GM12873 (cell line): ENCODE results near the gene COG7.

Experiments used
- TF ChIP-seq, protein P1 (sequence below): IDR thresholded peaks from 2 replicates; pipeline ENCODE4 v1.5.1; 2012; ENCODE audit warnings: low read depth, mild to moderate bottlenecking, moderate library complexity, low read length, control low read depth; ENCODE audit not compliant: insufficient read depth; ENCODE audit errors: missing control alignments

Gene COG7

DNA sequence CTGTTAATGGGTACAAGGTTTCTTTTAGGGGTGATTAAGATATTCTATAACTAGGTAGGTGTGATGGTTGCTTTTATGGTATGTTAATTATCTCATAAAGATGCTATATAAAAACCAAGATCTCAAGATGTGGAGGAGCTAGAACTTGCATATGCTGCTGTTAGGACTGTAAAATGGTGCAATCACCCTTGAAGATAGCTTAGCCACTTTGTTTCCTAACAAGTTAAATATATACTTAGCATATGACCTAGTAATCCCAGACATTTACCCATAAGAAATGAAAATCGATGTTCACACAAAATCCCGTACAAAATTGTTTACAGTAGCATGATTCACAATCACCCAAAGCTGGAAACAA is 32.2 kb upstream of the COG7 start:
- TF ChIP-seq, protein P1, sequence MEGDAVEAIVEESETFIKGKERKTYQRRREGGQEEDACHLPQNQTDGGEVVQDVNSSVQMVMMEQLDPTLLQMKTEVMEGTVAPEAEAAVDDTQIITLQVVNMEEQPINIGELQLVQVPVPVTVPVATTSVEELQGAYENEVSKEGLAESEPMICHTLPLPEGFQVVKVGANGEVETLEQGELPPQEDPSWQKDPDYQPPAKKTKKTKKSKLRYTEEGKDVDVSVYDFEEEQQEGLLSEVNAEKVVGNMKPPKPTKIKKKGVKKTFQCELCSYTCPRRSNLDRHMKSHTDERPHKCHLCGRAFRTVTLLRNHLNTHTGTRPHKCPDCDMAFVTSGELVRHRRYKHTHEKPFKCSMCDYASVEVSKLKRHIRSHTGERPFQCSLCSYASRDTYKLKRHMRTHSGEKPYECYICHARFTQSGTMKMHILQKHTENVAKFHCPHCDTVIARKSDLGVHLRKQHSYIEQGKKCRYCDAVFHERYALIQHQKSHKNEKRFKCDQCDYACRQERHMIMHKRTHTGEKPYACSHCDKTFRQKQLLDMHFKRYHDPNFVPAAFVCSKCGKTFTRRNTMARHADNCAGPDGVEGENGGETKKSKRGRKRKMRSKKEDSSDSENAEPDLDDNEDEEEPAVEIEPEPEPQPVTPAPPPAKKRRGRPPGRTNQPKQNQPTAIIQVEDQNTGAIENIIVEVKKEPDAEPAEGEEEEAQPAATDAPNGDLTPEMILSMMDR, result no peak

DNA sequence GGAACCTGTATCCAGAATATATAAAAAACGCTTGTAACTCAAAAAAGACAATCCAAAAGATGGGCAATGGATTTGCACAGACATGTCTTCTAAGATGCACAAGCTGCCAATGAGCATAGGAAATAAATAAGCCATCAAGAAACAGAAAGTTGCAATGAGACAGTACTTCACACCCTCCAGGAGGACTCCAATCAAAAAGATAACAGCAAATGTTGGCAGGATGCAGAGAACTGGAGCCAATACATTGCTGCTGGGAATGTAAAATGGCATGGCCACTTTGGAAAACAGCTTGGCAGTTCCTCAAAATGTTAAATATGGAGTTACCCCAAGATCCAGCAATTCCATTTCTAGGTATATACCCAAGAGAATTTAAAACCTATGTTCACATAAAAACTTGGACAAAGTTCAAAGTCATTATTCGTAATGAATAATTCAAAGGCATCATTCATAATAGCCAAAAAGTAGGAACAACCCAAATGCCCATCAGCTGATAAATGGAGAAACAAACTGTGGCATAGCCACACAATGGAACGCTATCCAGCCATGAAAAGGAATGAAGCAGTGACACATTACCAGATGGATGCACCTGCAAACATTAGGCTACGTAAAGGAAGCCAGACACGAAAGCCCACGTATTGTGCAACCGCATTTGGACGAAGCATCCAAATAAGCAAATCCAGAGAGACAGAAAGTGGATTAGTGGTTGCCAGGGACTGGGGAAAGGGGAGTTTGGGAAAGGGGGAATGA is 31.7 kb upstream of the COG7 start:
- TF ChIP-seq, protein P1, result no peak

DNA sequence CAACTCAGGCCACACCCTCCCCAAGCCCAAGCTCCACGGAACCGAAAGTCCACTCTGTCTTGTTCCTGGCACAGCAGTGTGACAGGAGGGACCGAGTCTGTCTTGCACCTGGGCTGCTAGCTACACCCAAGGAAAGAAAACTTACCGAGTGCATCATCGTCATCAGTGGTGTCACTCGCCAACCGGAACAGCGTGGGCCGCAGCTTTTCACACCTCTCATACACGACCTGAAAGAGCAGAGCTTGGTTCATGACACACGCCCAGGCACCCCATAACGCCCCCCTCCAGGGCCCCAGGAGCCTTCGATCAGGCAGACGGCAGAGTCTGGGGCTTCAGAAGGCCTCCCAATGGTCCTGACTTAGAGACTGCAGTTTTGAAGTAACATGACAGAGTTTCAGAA is 29.8 kb upstream of the COG7 start:
- TF ChIP-seq, protein P1, result no peak

DNA sequence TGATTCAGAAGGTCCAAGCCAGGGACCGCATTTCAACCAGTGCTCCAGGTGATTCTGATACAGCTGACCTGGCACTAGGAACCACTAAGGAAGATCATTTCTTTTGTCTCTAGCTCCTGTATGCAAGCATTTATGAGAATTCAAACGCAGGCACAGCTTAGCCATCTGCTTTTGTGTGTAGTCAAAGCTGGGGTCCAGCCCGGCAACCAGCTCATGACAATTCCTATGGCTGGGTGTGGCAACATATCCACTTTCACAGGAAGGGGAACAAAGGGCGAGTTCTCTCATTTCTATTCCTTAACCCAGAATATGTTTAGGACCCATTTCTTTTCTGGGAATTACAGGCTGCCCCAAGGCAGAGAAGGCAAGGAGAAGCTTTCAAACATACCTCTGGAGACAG is 27.3 kb upstream of the COG7 start:
- TF ChIP-seq, protein P1, result no peak

DNA sequence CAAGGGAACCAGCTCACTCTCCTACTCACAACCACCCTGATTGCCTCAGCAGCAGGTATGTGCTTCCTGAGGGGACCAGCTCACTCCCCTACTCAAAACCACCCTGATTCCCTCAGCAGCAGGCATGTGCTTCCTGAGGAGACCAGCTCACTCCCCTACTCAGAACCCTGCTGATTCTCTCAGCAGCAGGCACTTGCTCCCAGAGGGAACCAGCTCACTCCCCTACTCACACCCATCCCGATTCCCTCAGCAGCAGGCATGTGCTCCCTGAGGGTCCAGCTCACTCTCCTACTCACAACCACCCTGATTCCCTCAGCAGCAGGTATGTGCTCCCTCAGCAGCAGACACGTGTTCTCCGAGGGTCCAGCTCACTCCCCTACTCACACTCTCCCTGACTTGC is 26.1 kb upstream of the COG7 start:
- TF ChIP-seq, protein P1, result no peak

DNA sequence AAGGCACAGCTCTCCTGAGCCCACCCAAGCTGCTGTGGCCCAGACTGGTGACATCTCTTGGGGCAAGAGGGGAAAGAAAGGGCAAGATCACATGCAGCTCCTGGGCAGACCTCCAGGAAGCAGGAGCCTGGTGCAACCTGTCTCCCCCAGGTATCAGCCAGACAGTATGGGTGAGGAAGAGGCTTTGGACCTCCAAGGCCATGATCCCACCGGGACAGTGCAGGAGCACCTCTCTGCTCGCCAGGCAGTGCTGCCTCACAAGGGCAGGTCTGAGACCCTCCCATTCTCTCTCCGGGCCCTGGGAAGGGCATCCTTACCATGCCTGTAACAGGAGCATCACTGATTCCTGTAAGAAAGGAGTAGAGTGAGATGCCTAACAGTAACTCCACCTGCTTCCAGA is 25.6 kb upstream of the COG7 start:
- TF ChIP-seq, protein P1, result no peak

DNA sequence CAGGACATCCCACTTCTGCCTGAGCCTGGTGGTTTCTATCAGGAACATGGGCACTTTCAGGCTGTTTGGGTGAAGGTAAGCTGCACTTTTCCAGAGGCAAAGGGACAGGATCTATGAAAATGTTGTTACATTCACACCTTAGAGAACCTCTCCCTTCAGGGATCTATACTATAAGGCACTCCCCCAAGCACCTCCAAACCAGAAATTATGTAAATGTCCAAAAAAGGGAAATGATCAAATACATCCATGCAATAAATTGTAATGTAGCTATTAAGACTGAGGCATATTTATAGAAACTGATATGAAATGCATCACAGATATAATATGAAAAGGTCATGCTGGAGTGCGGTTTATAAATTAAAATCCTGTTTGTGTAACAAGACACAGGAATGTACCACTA is 23.3 kb upstream of the COG7 start:
- TF ChIP-seq, protein P1, result no peak
